PC-3 (cell line): ENCODE results near the gene SLC6A4. TPM values are rescaled to one million over a fixed set of nuclear protein-coding genes. Genes with fewer than 3 reads are reported as not detected.
A peak's percentile ranks its signal among the peaks of the same experiment; 100 is the strongest.

Experiments
- ATAC-seq: fragments of 200-7000 bp; cut with Tn5 transposase; 2 replicates; pipeline ENCODE4 v1.9.1; 2020; ENCODE audit warnings: mild to moderate bottlenecking, moderate library complexity
- BruUV-seq: library from RNA; stranded (reverse); fragments of 400-500 nt; replicated peaks from 2 replicates; lab custom pipeline; 2021; lab: Mats Ljungman, UMichigan
- CTCF ChIA-PET: fragments of 300-600 bp; sonication (Branson Sonifier 250); formaldehyde crosslinking; loops from one replicate; lab custom pipeline; 2022; ENCODE audit warnings: antibody characterized with exemption; lab: Charles Lee
- POLR2A ChIA-PET: fragments of 300-600 bp; sonication (Branson Sonifier 250); formaldehyde crosslinking; loops from one replicate; lab custom pipeline; 2022; ENCODE audit warnings: antibody characterized with exemption; ENCODE audit not compliant: unreplicated experiment; lab: Charles Lee
- DNase-seq: peaks from one replicate; pipeline ENCODE4 v3.0.0-alpha.2; 2015
- H2AFZ ChIP-seq: fragments of 300-600 bp; sonication (generic); 2 replicates; pipeline ENCODE4 v1.6.0; 2016; ENCODE audit warnings: antibody characterized with exemption, low read length
- H3F3A ChIP-seq: fragments of 300-600 bp; sonication (generic); one replicate; pipeline ENCODE4 v1.6.0; 2017; ENCODE audit warnings: antibody characterized with exemption, low read length, control low read depth, mild to moderate bottlenecking; ENCODE audit not compliant: unreplicated experiment
- H3K27ac ChIP-seq: fragments of 300-600 bp; sonication (generic); 2 replicates; pipeline ENCODE4 v1.5.1; 2016; ENCODE audit warnings: mild to moderate bottlenecking, low read length
- H3K27me3 ChIP-seq: fragments of 300-600 bp; sonication (generic); 2 replicates; pipeline ENCODE4 v1.6.1; 2016; ENCODE audit warnings: low read length, mixed read lengths
- H3K36me3 ChIP-seq: fragments of 300-600 bp; sonication (generic); 2 replicates; pipeline ENCODE4 v1.6.1; 2016; ENCODE audit warnings: low read depth, mixed run types, low read length, mixed read lengths
- H3K4me1 ChIP-seq: fragments of 300-600 bp; sonication (generic); 2 replicates; pipeline ENCODE4 v1.5.1; 2016; ENCODE audit warnings: low read length; ENCODE audit not compliant: insufficient read depth
- H3K4me2 ChIP-seq: fragments of 300-600 bp; sonication (generic); 2 replicates; pipeline ENCODE4 v1.6.0; 2016; ENCODE audit warnings: low read length
- H3K4me3 ChIP-seq: fragments of 300-600 bp; sonication (generic); 2 replicates; pipeline ENCODE4 v1.5.1; 2016; ENCODE audit warnings: mild to moderate bottlenecking, low read length, mixed read lengths
- H3K79me2 ChIP-seq: fragments of 300-600 bp; sonication (generic); 2 replicates; pipeline ENCODE4 v1.6.1; 2017; ENCODE audit warnings: low read length, mixed read lengths
- H3K9ac ChIP-seq: fragments of 300-600 bp; sonication (generic); 2 replicates; pipeline ENCODE4 v1.6.0; 2016; ENCODE audit warnings: mild to moderate bottlenecking, low read length
- H3K9me2 ChIP-seq: fragments of 300-600 bp; sonication (generic); replicated peaks from 2 replicates; pipeline ENCODE4 v1.6.1; 2016; ENCODE audit warnings: mixed run types, low read length, mixed read lengths
- H3K9me3 ChIP-seq: fragments of 300-600 bp; sonication (generic); 2 replicates; pipeline ENCODE4 v1.6.1; 2016; ENCODE audit warnings: low read length, mixed read lengths
- H4K20me1 ChIP-seq: fragments of 300-600 bp; sonication (generic); 2 replicates; pipeline ENCODE4 v1.6.1; 2016; ENCODE audit warnings: low read length, mixed read lengths
- EZH2 ChIP-seq: fragments of 300-600 bp; sonication (generic); IDR thresholded peaks from one replicate; pipeline ENCODE4 v1.6.1; 2017; ENCODE audit warnings: antibody characterized with exemption, mild to moderate bottlenecking, low read length; ENCODE audit not compliant: unreplicated experiment
- EZH2phosphoT487 ChIP-seq: fragments of 300-600 bp; sonication (generic); IDR thresholded peaks from 2 replicates; pipeline ENCODE4 v1.6.1; 2018; ENCODE audit warnings: mild to moderate bottlenecking, antibody characterized with exemption, low read length, borderline replicate concordance
- intact Hi-C: fragments of 100-400 bp; cut with micrococcal nuclease; formaldehyde crosslinking; loops from 2 replicates; pipeline ENCODE4 v1.9.0; 2023
- total RNA-seq: library from RNA; depleted of rRNA; stranded (reverse); fragments of >200 nt; gene quantifications from 2 replicates; pipeline ENCODE4 v1.2.3, GENCODE V29; 2014
- TF ChIP-seq, protein P1 (sequence below): fragments of 300-600 bp; sonication (generic); conservative IDR thresholded peaks from 2 replicates; pipeline ENCODE4 v1.5.1; 2017; ENCODE audit warnings: antibody characterized with exemption, low read depth, mild to moderate bottlenecking, low read length

The SLC6A4 gene
- total RNA-seq, 1 experiment from 2014 or later = not detected

DNA sequence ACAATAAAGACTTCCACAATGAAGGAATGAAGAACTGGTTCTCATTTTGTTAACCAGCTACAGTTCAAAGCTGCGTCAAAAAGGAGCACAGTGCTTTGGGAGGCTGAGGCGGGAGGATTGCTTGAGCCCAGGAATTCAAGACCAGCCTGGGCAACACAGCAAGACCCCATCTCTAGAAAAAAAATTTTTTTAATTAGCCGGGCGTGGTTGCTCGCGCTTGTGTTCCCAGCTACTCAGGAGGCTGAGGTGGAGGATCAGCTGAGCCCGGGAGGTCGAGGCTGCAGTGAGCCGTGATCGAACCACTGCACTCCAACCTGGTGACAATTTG is 764 bp upstream of the SLC6A4 start:
- ChIA-PET POLR2A (no interaction called here), CTCF (interaction anchor here (0.6 to 1.0 kb wide), 6 partner anchors 90 to 140 kb away, joined by 3 to 32 read pairs (median 4); no protein-coding TSS in a partner anchor)
- DNase-seq (no peak), ATAC-seq (no peak)
- Histone ChIP-seq H4K20me1 (no peaks in the 10 kb centered on the region), H3K27ac (no peak overlapping the region), H3F3A (no peaks in the 10 kb centered on the region), H3K4me3 (peak overlapping the region; percentile 46; the same call in 1 of the 2 replicates), H3K4me1 (no peaks in the 10 kb centered on the region), H3K36me3 (no peaks in the 10 kb centered on the region), H3K4me2 (peak overlapping the region; percentile 70; the same call in 1 of the 2 replicates), H3K27me3 (peaks cover 40% of the 10 kb centered on the region), H3K79me2 (no peaks in the 10 kb centered on the region), H3K9me3 (no peaks in the 10 kb centered on the region), H2AFZ (no peak overlapping the region), H3K9ac (no peak overlapping the region), H3K9me2 (no peaks in the 10 kb centered on the region)
- TF ChIP-seq, protein P1, sequence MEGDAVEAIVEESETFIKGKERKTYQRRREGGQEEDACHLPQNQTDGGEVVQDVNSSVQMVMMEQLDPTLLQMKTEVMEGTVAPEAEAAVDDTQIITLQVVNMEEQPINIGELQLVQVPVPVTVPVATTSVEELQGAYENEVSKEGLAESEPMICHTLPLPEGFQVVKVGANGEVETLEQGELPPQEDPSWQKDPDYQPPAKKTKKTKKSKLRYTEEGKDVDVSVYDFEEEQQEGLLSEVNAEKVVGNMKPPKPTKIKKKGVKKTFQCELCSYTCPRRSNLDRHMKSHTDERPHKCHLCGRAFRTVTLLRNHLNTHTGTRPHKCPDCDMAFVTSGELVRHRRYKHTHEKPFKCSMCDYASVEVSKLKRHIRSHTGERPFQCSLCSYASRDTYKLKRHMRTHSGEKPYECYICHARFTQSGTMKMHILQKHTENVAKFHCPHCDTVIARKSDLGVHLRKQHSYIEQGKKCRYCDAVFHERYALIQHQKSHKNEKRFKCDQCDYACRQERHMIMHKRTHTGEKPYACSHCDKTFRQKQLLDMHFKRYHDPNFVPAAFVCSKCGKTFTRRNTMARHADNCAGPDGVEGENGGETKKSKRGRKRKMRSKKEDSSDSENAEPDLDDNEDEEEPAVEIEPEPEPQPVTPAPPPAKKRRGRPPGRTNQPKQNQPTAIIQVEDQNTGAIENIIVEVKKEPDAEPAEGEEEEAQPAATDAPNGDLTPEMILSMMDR = no peak
- TF ChIP-seq EZH2 = no peak
- no peak for TF ChIP-seq EZH2phosphoT487
- intact Hi-C loops = loop anchor here (1.0 to 2.0 kb wide), 2 partner anchors 111 to 131 kb away; no protein-coding TSS in a partner anchor
- BruUV-seq = no TSS peak

DNA sequence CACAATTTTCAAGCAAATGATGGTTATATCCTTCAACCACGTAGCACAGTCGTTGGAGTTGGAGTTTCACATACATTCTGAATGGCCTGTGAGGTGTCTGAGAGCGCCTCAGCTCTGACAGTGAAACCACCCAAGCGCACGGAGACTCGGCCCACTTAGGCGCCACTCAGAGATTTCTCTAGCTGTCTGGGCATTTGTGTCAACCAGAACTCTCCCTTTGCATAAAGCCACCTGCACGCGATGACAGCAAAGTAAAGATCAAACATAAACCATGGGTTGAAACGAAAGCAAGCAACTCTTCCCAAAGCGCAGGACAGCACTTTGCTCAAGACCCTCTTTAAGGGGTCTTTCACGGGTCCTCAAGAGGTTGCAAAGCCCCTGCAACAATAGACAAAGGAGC is 533 bp downstream of the SLC6A4 start:
- DNase-seq (no peak), ATAC-seq (no peak)
- Histone ChIP-seq H3K9me3 (no peaks in the 10 kb centered on the region), H3K9me2 (no peaks in the 10 kb centered on the region), H3F3A (no peaks in the 10 kb centered on the region), H3K4me1 (no peaks in the 10 kb centered on the region), H3K36me3 (no peaks in the 10 kb centered on the region), H3K27ac (no peak overlapping the region), H3K4me2 (no peak overlapping the region), H4K20me1 (no peaks in the 10 kb centered on the region), H3K9ac (no peak overlapping the region), H3K79me2 (no peaks in the 10 kb centered on the region), H2AFZ (no peak overlapping the region), H3K4me3 (no peak overlapping the region), H3K27me3 (peaks cover 40% of the 10 kb centered on the region)
- ChIA-PET POLR2A (no interaction called here), CTCF (interaction anchor here (0.7 kb wide), 1 partner anchor 75 kb away, joined by 3 read pairs; no protein-coding TSS in a partner anchor)
- BruUV-seq = no TSS peak
- intact Hi-C loops = no loop called here
- no peak for TF ChIP-seq EZH2phosphoT487

DNA sequence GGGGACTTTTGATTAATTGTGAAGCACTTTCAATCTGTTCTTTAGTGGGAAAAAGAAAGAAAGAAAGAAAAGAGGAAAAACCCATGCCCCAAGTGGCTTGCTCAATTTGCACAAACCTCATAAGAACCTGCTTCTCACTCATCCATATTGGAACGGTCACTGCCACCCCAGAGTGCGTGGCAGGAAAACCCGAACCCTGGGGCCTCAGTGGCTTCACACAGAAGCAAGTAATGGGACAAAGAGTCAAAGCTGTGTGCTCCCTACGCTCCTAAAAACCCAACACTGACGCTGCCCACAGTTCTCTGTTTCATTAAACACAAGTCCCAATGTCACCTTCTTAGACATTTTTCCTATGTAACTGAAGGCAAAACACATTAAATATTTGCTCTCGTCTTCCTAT is 1.2 kb downstream of the SLC6A4 start:
- no peaks in the 10 kb centered on the region for H4K20me1 ChIP-seq
- H3K27me3 ChIP-seq = peaks cover 40% of the 10 kb centered on the region
- ATAC-seq = no peak
- H3K9me3 ChIP-seq = no peaks in the 10 kb centered on the region
- H3K36me3 ChIP-seq = no peaks in the 10 kb centered on the region
- H3K4me3 ChIP-seq = no peak overlapping the region
- H3K4me1 ChIP-seq = no peaks in the 10 kb centered on the region
- DNase-seq = no peak
- no peaks in the 10 kb centered on the region for H3K9me2 ChIP-seq
- H3F3A ChIP-seq = no peaks in the 10 kb centered on the region
- no peak overlapping the region for H3K9ac ChIP-seq
- H3K4me2 ChIP-seq = no peak overlapping the region
- ChIA-PET CTCF (no interaction called here), POLR2A (no interaction called here)
- intact Hi-C loops = no loop called here
- H2AFZ ChIP-seq = no peak overlapping the region
- TF ChIP-seq EZH2phosphoT487 = no peak
- TF ChIP-seq EZH2 = no peak
- TF ChIP-seq, protein P1 = no peak
- BruUV-seq = no TSS peak
- H3K27ac ChIP-seq = no peak overlapping the region
- no peaks in the 10 kb centered on the region for H3K79me2 ChIP-seq
